Fibroblast of lung (primary cell): Measurements from ENCODE around the gene STRBP. TPM values are rescaled to one million over a fixed set of nuclear protein-coding genes. Genes with fewer than 3 reads are reported as not detected.

Experiments used
- DNase-seq, 2 donors: peaks; one replicate each; pipeline versions ENCODE4 v3.0.0 to v3.0.0-alpha.2; 2010; ENCODE audit warnings: low read depth in 2 of 2
- H2AFZ ChIP-seq: 2 replicates; pipeline ENCODE4 v1.5.1; 2012; ENCODE audit warnings: low read length, control low read depth, inconsistent platforms
- H3K27ac ChIP-seq: 2 replicates; pipeline ENCODE4 v1.5.1; 2011; ENCODE audit warnings: low read length, control low read depth; ENCODE audit not compliant: insufficient read depth
- H3K27me3 ChIP-seq: 2 replicates; pipeline ENCODE4 v1.5.1; 2011; ENCODE audit warnings: mild to moderate bottlenecking, low read length; ENCODE audit not compliant: control insufficient read depth, insufficient read depth
- H3K36me3 ChIP-seq: 2 replicates; pipeline ENCODE4 v1.5.1; 2011; ENCODE audit warnings: low read length; ENCODE audit not compliant: control insufficient read depth, insufficient read depth
- H3K4me1 ChIP-seq: 2 replicates; pipeline ENCODE4 v1.5.1; 2011; ENCODE audit warnings: low read length; ENCODE audit not compliant: control insufficient read depth, insufficient read depth; ENCODE audit errors: extremely low read depth
- H3K4me2 ChIP-seq: 2 replicates; pipeline ENCODE4 v1.5.1; 2011; ENCODE audit warnings: low read length, control low read depth; ENCODE audit not compliant: insufficient read depth; ENCODE audit errors: extremely low read depth
- H3K4me3 ChIP-seq, 4 experiments: fragments of 200-600 bp in 1 of 4; sonication (generic) in 1 of 4; replicated peaks in 1 of 4; 2 replicates each; pipeline ENCODE4 v1.5.1; 2011 to 2016; ENCODE audit warnings: low read length in 4 of 4, low read depth in 3 of 4, mild to moderate bottlenecking in 3 of 4, control low read depth in 2 of 4, inconsistent platforms in 1 of 4, mixed read lengths in 1 of 4; ENCODE audit not compliant: insufficient read depth in 1 of 4; ENCODE audit errors: control extremely low read depth in 1 of 4
- H3K79me2 ChIP-seq: 2 replicates; pipeline ENCODE4 v1.5.1; 2012; ENCODE audit warnings: mild to moderate bottlenecking, low read length, inconsistent platforms; ENCODE audit not compliant: control insufficient read depth, insufficient read depth
- H3K9ac ChIP-seq: 2 replicates; pipeline ENCODE4 v1.5.1; 2011; ENCODE audit warnings: mild to moderate bottlenecking, low read length, control low read depth; ENCODE audit not compliant: insufficient read depth
- H3K9me3 ChIP-seq: 2 replicates; pipeline ENCODE4 v1.5.1; 2012; ENCODE audit warnings: low read depth, low read length; ENCODE audit not compliant: control insufficient read depth, insufficient read depth
- H4K20me1 ChIP-seq: 2 replicates; pipeline ENCODE4 v1.5.1; 2011; ENCODE audit warnings: low read length; ENCODE audit not compliant: control insufficient read depth, insufficient read depth; ENCODE audit errors: extremely low read depth
- CTCF ChIP-seq, 2 donors: IDR thresholded peaks in 1 of 2; conservative IDR thresholded peaks in 1 of 2; 1 replicate in 1 of 2; 2 replicates in 1 of 2; pipeline ENCODE4 v1.5.1; 2011 to 2012; ENCODE audit warnings: low read length in 2 of 2, control low read depth in 1 of 2, inconsistent platforms in 1 of 2, low read depth in 1 of 2, mild to moderate bottlenecking in 1 of 2
- EZH2 ChIP-seq: IDR thresholded peaks from 2 replicates; pipeline ENCODE4 v1.5.1; 2012; ENCODE audit warnings: low read length, control low read depth, mild to moderate bottlenecking; ENCODE audit errors: missing control alignments
- polyA plus RNA-seq, 2 donors: library from polyadenylated mRNA; depleted of rRNA in 1 of 2; stranded (reverse) in 1 of 2; unstranded in 1 of 2; fragments of >200 nt; gene quantifications; 2 replicates each; pipeline ENCODE4 v1.2.1, GENCODE V29; 2011 to 2012; ENCODE audit warnings: missing spikeins in 1 of 2
- total RNA-seq: library from RNA; depleted of rRNA; stranded (reverse); fragments of >200 nt; gene quantifications from 2 replicates; pipeline ENCODE4 v1.2.1, GENCODE V29; 2014

Gene STRBP
- total and polyA plus RNA-seq, 2 donors (not counting 1 experiment from before 2014, with no cell fraction given) = 3.3 to 5.9 TPM

GRCh38 chr9:123220127-123220526 is 48.3 kb downstream of the STRBP start:
- Histone ChIP-seq H3K4me3 (no peak overlapping the region), H3K4me1 (no peaks in the 10 kb centered on the region), H4K20me1 (no peaks in the 10 kb centered on the region), H3K36me3 (no peaks in the 10 kb centered on the region), H3K27ac (no peak overlapping the region), H3K9me3 (no peaks in the 10 kb centered on the region), H3K27me3 (no peaks in the 10 kb centered on the region), H3K79me2 (no peaks in the 10 kb centered on the region), H3K9ac (no peak overlapping the region), H2AFZ (no peak overlapping the region), H3K4me2 (no peak overlapping the region)
- DNase-seq = no peak
- no peak for TF ChIP-seq EZH2
- no peak for TF ChIP-seq CTCF (conservative IDR thresholded peaks at IDR 0.05 in 1 of 2, IDR thresholded peaks at IDR 0.05 in 1 of 2; ENCODE audit: low read depth in 1 of 2, low read length in 2 of 2)

GRCh38 chr9:123218831-123219230 is 49.6 kb downstream of the STRBP start:
- no peak overlapping the region for H2AFZ ChIP-seq
- no peak overlapping the region for H3K4me2 ChIP-seq
- no peaks in the 10 kb centered on the region for H3K79me2 ChIP-seq
- H3K9ac ChIP-seq = no peak overlapping the region
- H3K27ac ChIP-seq = no peak overlapping the region
- TF ChIP-seq EZH2 (no peak), CTCF (conservative IDR thresholded peaks at IDR 0.05 in 1 of 2, IDR thresholded peaks at IDR 0.05 in 1 of 2; ENCODE audit: low read depth in 1 of 2, low read length in 2 of 2) (no peak)
- no peak for DNase-seq
- H3K27me3 ChIP-seq = no peaks in the 10 kb centered on the region
- H4K20me1 ChIP-seq = no peaks in the 10 kb centered on the region
- no peaks in the 10 kb centered on the region for H3K36me3 ChIP-seq
- no peak overlapping the region for H3K4me3 ChIP-seq
- H3K4me1 ChIP-seq = no peaks in the 10 kb centered on the region
- H3K9me3 ChIP-seq = no peaks in the 10 kb centered on the region

GRCh38 chr9:123217128-123217654 is 51.2 kb downstream of the STRBP start:
- no peak overlapping the region for H3K27ac ChIP-seq
- peak; percentile 25 to 58 for DNase-seq
- H3K27me3 ChIP-seq = no peaks in the 10 kb centered on the region
- H3K36me3 ChIP-seq = no peaks in the 10 kb centered on the region
- no peaks in the 10 kb centered on the region for H3K4me1 ChIP-seq
- no peak for TF ChIP-seq CTCF (conservative IDR thresholded peaks at IDR 0.05 in 1 of 2, IDR thresholded peaks at IDR 0.05 in 1 of 2; ENCODE audit: low read depth in 1 of 2, low read length in 2 of 2)
- TF ChIP-seq EZH2 = no peak
- H2AFZ ChIP-seq = no peak overlapping the region
- H3K79me2 ChIP-seq = no peaks in the 10 kb centered on the region
- no peak overlapping the region for H3K4me2 ChIP-seq
- no peaks in the 10 kb centered on the region for H3K9me3 ChIP-seq
- no peaks in the 10 kb centered on the region for H4K20me1 ChIP-seq
- no peak overlapping the region for H3K9ac ChIP-seq
- H3K4me3 ChIP-seq = no peak overlapping the region
